ENCODE data around the gene SLC2A5. TPM values are rescaled to one million over a fixed set of nuclear protein-coding genes. Genes with fewer than 3 reads are reported as not detected.

Gene SLC2A5
- total RNA-seq, 1 donor from 2014 or later: 0.98 TPM

- no peak for DNase-seq
- Histone ChIP-seq H3K4me3 (no peak overlapping the region), H3K36me3 (no peaks in the 10 kb centered on the region), H3K27ac (no peak overlapping the region), H3K9me3 (no peaks in the 10 kb centered on the region), H3K4me1 (peaks cover 15% of the 10 kb centered on the region), H3K27me3 (no peaks in the 10 kb centered on the region)
- ATAC-seq: no peak
- intact Hi-C loops (cut with DNase I): no loop called here
- TF ChIP-seq CTCF (IDR thresholded peaks at IDR 0.05): no peak
Measured at GRCh38 chr1:9081473-9081872, 12.0 kb upstream of the SLC2A5 start.

- Histone ChIP-seq H3K36me3 (no peaks in the 10 kb centered on the region), H3K4me1 (peaks cover 15% of the 10 kb centered on the region), H3K9me3 (no peaks in the 10 kb centered on the region), H3K4me3 (no peak overlapping the region), H3K27me3 (no peaks in the 10 kb centered on the region), H3K27ac (no peak overlapping the region)
- DNase-seq: no peak
- ATAC-seq: peak; percentile 50
- intact Hi-C loops (cut with DNase I): no loop called here
- no peak for TF ChIP-seq CTCF (IDR thresholded peaks at IDR 0.05)
Measured at GRCh38 chr1:9080705-9081291, 11.4 kb upstream of the SLC2A5 start.

GRCh38 chr1:9079988-9080704, 10.7 kb upstream of the SLC2A5 start:
- peaks cover 15% of the 10 kb centered on the region for H3K4me1 ChIP-seq
- no peak overlapping the region for H3K4me3 ChIP-seq
- no peak overlapping the region for H3K27ac ChIP-seq
- ATAC-seq (no peak), DNase-seq (no peak)
- no peaks in the 10 kb centered on the region for H3K9me3 ChIP-seq
- no peaks in the 10 kb centered on the region for H3K27me3 ChIP-seq
- no peaks in the 10 kb centered on the region for H3K36me3 ChIP-seq
- intact Hi-C loops (cut with DNase I): no loop called here
- no peak for TF ChIP-seq CTCF (IDR thresholded peaks at IDR 0.05)

GRCh38 chr1:9078752-9079500, 9.5 kb upstream of the SLC2A5 start:
- DNase-seq: no peak

More at GRCh38 chr1:9078752-9079500, 9.5 kb upstream of the SLC2A5 start:
- no peak for TF ChIP-seq CTCF (IDR thresholded peaks at IDR 0.05)
- Histone ChIP-seq H3K4me3 (no peak overlapping the region), H3K27ac (no peak overlapping the region), H3K27me3 (no peaks in the 10 kb centered on the region), H3K36me3 (no peaks in the 10 kb centered on the region), H3K9me3 (no peaks in the 10 kb centered on the region), H3K4me1 (peaks cover 15% of the 10 kb centered on the region)
- intact Hi-C loops (cut with DNase I): no loop called here
- ATAC-seq: peak; percentile 46
